Measurements from ENCODE around the gene UGT1A8. TPM values are rescaled to one million over a fixed set of nuclear protein-coding genes. Genes with fewer than 3 reads are reported as not detected.

The UGT1A8 gene
- total RNA-seq, 4 donors from 2014 or later = 0.34 TPM; not detected in 3

DNA sequence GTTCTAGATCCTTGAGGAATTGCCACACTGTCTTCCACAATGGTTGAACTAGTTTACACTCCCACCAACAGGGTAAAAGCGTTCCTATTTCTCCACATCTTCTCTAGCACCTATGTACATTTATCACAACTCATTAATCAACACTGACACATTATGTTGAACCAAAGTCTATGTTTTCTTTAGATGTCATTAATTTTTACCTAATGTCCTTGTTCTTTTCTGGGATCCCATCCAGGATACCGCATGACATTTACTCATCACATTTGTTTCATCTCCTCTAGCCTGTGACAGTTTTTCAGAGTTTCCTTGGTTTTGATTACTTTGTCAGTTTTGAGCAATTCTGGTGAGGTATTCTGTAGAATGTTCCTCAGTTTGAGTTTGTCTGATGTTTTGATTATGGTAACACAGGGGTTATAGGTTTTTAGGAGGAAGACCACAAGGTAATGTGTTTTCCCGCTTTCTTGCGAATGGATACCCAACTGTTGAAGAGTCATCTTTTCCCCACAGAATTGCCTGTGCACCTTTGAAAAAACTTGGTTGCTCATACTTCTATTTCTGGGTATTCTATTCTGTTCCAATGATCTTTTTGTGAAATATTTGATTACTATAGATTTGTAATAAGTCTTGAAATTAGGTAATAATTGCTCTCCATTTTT is 51.3 kb downstream of the UGT1A8 start:
- no peaks in the 10 kb centered on the region for H3K9me3 ChIP-seq
- H3K36me3 ChIP-seq = no peaks in the 10 kb centered on the region
- H3K27ac ChIP-seq = no peak overlapping the region
- DNase-seq = no peak
- no peak overlapping the region for H3K4me3 ChIP-seq (replicated peaks in 1 of 3)
- intact Hi-C loops (cut with DNase I) = no loop called here
- no peaks in the 10 kb centered on the region for H3K4me1 ChIP-seq
- 92 to 93% methylated on average over 4 of the region's 4 CpGs for WGBS, 2 donors
- no peak for TF ChIP-seq POLR2A (IDR thresholded peaks at IDR 0.05)
- TF ChIP-seq, protein P1, sequence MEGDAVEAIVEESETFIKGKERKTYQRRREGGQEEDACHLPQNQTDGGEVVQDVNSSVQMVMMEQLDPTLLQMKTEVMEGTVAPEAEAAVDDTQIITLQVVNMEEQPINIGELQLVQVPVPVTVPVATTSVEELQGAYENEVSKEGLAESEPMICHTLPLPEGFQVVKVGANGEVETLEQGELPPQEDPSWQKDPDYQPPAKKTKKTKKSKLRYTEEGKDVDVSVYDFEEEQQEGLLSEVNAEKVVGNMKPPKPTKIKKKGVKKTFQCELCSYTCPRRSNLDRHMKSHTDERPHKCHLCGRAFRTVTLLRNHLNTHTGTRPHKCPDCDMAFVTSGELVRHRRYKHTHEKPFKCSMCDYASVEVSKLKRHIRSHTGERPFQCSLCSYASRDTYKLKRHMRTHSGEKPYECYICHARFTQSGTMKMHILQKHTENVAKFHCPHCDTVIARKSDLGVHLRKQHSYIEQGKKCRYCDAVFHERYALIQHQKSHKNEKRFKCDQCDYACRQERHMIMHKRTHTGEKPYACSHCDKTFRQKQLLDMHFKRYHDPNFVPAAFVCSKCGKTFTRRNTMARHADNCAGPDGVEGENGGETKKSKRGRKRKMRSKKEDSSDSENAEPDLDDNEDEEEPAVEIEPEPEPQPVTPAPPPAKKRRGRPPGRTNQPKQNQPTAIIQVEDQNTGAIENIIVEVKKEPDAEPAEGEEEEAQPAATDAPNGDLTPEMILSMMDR (IDR thresholded peaks at IDR 0.05) = no peak
- no peaks in the 10 kb centered on the region for H3K27me3 ChIP-seq

DNA sequence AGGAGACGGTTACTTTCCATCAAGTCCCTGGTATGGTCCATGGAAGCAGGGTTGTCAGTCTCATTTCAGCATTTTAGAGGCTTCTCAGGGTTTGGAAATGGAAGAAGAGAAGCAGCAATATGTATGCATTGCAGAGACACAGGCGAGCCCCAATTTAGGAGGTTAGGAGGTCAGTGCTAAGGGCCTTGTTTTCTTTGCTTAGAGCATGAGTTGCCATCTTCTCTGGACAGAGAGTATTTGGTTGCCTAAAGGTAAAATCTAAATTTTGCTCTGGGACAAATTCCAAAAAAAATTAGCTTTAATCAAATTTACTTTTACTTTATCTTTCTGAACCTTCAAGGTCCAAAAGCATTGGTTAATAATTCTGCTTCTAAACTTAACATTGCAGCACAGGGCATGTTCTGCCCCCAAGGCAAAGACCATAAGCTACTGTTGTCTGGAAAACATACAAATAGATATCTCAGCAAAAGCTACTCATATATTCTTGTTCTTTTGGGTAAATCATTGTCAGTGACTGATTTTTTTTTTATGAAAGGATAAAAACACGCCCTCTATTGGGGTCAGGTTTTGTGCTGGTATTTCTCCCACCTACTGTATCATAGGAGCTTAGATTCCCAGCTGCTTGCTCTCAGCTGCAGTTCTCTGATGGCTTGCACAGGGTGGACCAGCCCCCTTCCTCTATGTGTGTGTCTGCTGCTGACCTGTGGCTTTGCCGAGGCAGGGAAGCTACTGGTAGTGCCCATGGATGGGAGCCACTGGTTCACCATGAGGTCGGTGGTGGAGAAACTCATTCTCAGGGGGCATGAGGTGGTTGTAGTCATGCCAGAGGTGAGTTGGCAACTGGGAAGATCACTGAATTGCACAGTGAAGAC is 54.1 kb downstream of the UGT1A8 start, which contains the start of gene UGT1A9:
UGT1A9 (plus strand) TSS at position 609 of the 872 bp plus-strand sequence; CDS start at position 646, 37 bp downstream.
- WGBS, 2 donors = 83 to 86% methylated on average over 5 of the region's 5 CpGs
- intact Hi-C loops (cut with DNase I) = no loop called here
- no peaks in the 10 kb centered on the region for H3K27me3 ChIP-seq
- no peak within 1 kb of the TSS for H3K27ac ChIP-seq
- TF ChIP-seq, protein P1 (IDR thresholded peaks at IDR 0.05) = no peak
- no peak for TF ChIP-seq POLR2A (IDR thresholded peaks at IDR 0.05)
- H3K9me3 ChIP-seq = no peaks in the 10 kb centered on the region
- no peak for DNase-seq
- no peak within 1 kb of the TSS for H3K4me3 ChIP-seq (replicated peaks in 1 of 3)
- H3K4me1 ChIP-seq = no peaks in the 10 kb centered on the region
- H3K36me3 ChIP-seq = no peaks in the 10 kb centered on the region

DNA sequence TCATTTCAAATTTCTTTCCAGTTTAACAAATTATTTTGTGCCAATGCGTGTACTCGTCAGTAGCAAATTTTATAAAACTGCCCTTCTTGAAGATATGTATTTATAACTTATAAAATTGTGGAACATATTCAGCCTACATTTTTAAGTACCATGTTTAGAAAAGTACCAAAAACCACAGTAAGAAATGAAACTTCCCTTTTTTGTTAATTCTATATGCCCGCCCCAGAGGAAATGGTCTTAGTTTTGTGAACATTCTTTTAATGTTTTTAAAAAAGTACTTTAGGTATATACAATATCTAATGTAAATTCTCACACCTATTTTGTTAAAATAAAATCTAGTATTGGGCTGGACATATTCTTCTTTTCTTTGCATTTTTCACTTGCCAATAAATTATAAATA is 55.5 kb downstream of the UGT1A8 start:
- TF ChIP-seq, protein P1 (IDR thresholded peaks at IDR 0.05) = no peak
- TF ChIP-seq POLR2A (IDR thresholded peaks at IDR 0.05) = no peak
- Histone ChIP-seq H3K27ac (no peak overlapping the region), H3K4me1 (no peaks in the 10 kb centered on the region), H3K9me3 (no peaks in the 10 kb centered on the region), H3K36me3 (no peaks in the 10 kb centered on the region), H3K27me3 (no peaks in the 10 kb centered on the region), H3K4me3 (replicated peaks in 1 of 3) (no peak overlapping the region)
- intact Hi-C loops (cut with DNase I) = no loop called here
- no peak for DNase-seq
- 74 to 90% methylated on average over 3 of the region's 3 CpGs for WGBS, 2 donors

DNA sequence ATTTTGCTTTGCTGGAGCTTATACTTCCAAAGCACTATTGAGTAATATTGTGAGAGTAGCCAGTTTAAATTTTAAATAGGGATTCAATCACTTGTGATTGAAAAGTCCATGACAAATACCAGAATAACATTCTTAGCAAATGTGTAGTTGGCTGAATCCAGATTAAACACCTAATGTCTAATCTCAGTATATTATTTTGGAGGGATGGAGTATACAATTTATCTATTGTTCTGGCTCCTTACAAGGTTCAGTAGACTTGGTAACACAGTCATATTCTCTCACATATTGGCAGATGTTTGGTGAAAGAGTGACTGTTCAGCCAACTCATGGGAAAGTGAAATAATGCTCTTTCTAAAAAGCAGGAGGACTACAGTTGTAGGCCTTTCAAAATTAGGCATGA is 56.5 kb downstream of the UGT1A8 start:
- no peak for DNase-seq
- no peaks in the 10 kb centered on the region for H3K27me3 ChIP-seq
- no peak overlapping the region for H3K4me3 ChIP-seq (replicated peaks in 1 of 3)
- H3K27ac ChIP-seq = no peak overlapping the region
- no peaks in the 10 kb centered on the region for H3K4me1 ChIP-seq
- no peaks in the 10 kb centered on the region for H3K9me3 ChIP-seq
- H3K36me3 ChIP-seq = no peaks in the 10 kb centered on the region
- intact Hi-C loops (cut with DNase I) = no loop called here
- TF ChIP-seq, protein P1 (IDR thresholded peaks at IDR 0.05) = no peak
- TF ChIP-seq POLR2A (IDR thresholded peaks at IDR 0.05) = no peak

DNA sequence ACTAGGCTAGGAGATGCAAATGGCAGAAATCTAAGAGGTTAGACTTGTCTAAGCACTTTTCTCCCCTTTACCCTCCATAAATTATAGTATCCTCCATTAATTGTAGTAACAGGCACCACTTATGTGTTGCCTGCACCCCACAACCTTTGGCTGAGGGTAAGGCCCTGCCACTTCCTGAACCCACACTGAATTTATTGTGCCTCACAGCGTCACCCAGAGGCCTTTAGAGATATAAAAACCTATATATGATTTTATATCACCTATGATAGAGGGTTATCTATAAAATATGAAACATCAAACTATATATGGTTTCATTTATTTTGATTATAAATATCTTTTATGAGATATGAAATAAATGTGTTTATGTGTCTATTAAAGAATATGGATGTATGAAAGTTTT is 56.9 kb downstream of the UGT1A8 start:
- Histone ChIP-seq H3K4me1 (no peaks in the 10 kb centered on the region), H3K27me3 (no peaks in the 10 kb centered on the region), H3K4me3 (replicated peaks in 1 of 3) (no peak overlapping the region), H3K27ac (no peak overlapping the region), H3K9me3 (no peaks in the 10 kb centered on the region), H3K36me3 (no peaks in the 10 kb centered on the region)
- TF ChIP-seq, protein P1 (IDR thresholded peaks at IDR 0.05) = no peak
- no peak for TF ChIP-seq POLR2A (IDR thresholded peaks at IDR 0.05)
- intact Hi-C loops (cut with DNase I) = no loop called here
- no peak for DNase-seq
- 68 to 73% methylated on average over 1 of the region's 1 CpG for WGBS, 2 donors
